K562 (cell line): ENCODE results near the gene USP2. TPM values are rescaled to one million over a fixed set of nuclear protein-coding genes. Genes with fewer than 3 reads are reported as not detected.

ENCODE experiments used
- BCOR ChIP-seq: fragments of 450-650 bp; IDR thresholded peaks from 2 replicates; pipeline ENCODE4 v1.6.1; 2016
- CEBPB ChIP-seq: fragments of 450-650 bp; IDR thresholded peaks from 2 replicates; pipeline ENCODE4 v1.6.1; 2016; ENCODE audit warnings: missing genetic modification characterization, missing compliant biosample characterization
- CTBP1 ChIP-seq: fragments of 450-650 bp; IDR thresholded peaks from 2 replicates; pipeline ENCODE4 v1.6.1; 2016; ENCODE audit warnings: borderline replicate concordance
- EP400 ChIP-seq: fragments of 450-650 bp; IDR thresholded peaks from 2 replicates; pipeline ENCODE4 v1.6.1; 2017; ENCODE audit warnings: antibody characterized with exemption, mild to moderate bottlenecking, moderate library complexity
- GMEB1 ChIP-seq: fragments of 250-450 bp; sonication (Bioruptor Pico); IDR thresholded peaks from 2 replicates; pipeline ENCODE4 v1.4.0; 2020; ENCODE audit warnings: mild to moderate bottlenecking
- JUN ChIP-seq, 2 experiments: sonication (generic) in 1 of 2; formaldehyde crosslinking in 1 of 2; IDR thresholded peaks; 2 replicates each; pipeline versions ENCODE4 v1.6.1 to v1.8.0; 2012 to 2022; ENCODE audit warnings: borderline replicate concordance in 2 of 2, mild to moderate bottlenecking in 2 of 2, improper control_type of control experiment in 1 of 2, low read depth in 1 of 2, low read length in 1 of 2, missing genetic modification reagents in 1 of 2
- LCOR ChIP-seq: sonication (generic); formaldehyde crosslinking; IDR thresholded peaks from 2 replicates; pipeline ENCODE4 v1.8.0; 2022; ENCODE audit warnings: mild to moderate bottlenecking, missing genetic modification reagents
- MECOM ChIP-seq: fragments of 250-450 bp; sonication (Bioruptor Pico); IDR thresholded peaks from 2 replicates; pipeline ENCODE4 v1.8.0; 2022; ENCODE audit warnings: inconsistent platforms
- NR3C1 ChIP-seq: sonication (generic); formaldehyde crosslinking; IDR thresholded peaks from 2 replicates; pipeline ENCODE4 v1.8.1; 2022; ENCODE audit warnings: missing genetic modification reagents
- PRMT5 ChIP-seq: sonication (generic); formaldehyde crosslinking; IDR thresholded peaks from 2 replicates; pipeline ENCODE4 v1.5.0; 2020; ENCODE audit warnings: missing genetic modification reagents
- RAD21 ChIP-seq, 2 experiments: fragments of 250-450 bp in 1 of 2; fragments of 450-650 bp in 1 of 2; sonication (Bioruptor Pico) in 1 of 2; formaldehyde crosslinking in 1 of 2; IDR thresholded peaks in 1 of 2; conservative IDR thresholded peaks in 1 of 2; 2 replicates each; pipeline versions ENCODE4 v1.4.0 to v1.8.0; 2020 to 2022; ENCODE audit warnings: mild to moderate bottlenecking in 2 of 2, moderate library complexity in 1 of 2
- SMARCA5 ChIP-seq: fragments of 450-650 bp; IDR thresholded peaks from 2 replicates; pipeline ENCODE4 v1.6.1; 2016
- TBL1XR1 ChIP-seq, 2 experiments: IDR thresholded peaks; 2 replicates each; pipeline ENCODE4 v1.6.1; 2012; ENCODE audit warnings: improper control_type of control experiment in 2 of 2, low read length in 2 of 2, mild to moderate bottlenecking in 1 of 2
- TBP ChIP-seq: optimal IDR thresholded peaks from 2 replicates; pipeline ENCODE3; 2011; ENCODE audit warnings: low read depth, low read length, improper control_type of control experiment
- USF1 ChIP-seq: sonication (generic); formaldehyde crosslinking; IDR thresholded peaks from 2 replicates; pipeline ENCODE4 v1.9.0; 2022; ENCODE audit warnings: mild to moderate bottlenecking, missing genetic modification reagents
- VEZF1 ChIP-seq: fragments of 200-800 bp; sonication (Bioruptor generic); IDR thresholded peaks from 2 replicates; pipeline ENCODE4 v1.6.1; 2017; ENCODE audit warnings: missing genetic modification characterization, missing compliant biosample characterization
- YY1 ChIP-seq, 3 experiments: IDR thresholded peaks; 2 replicates each; pipeline ENCODE4 v1.6.1; 2011; ENCODE audit warnings: low read length in 2 of 3, mild to moderate bottlenecking in 2 of 3, moderate library complexity in 2 of 3, borderline replicate concordance in 1 of 3, control low read depth in 1 of 3, low read depth in 1 of 3; ENCODE audit not compliant: insufficient read depth in 3 of 3, insufficient replicate concordance in 2 of 3, control insufficient read depth in 1 of 3, insufficient read length in 1 of 3; ENCODE audit errors: extremely low read depth in 1 of 3
- polyA plus RNA-seq, 8 experiments: library from polyadenylated mRNA; depleted of rRNA in 4 of 8; stranded (reverse) in 5 of 8; unstranded in 3 of 8; fragments of >200 nt; fragmentation: Nextera tagmentation in 2 of 8; fragmentation: Illumina TruSeq in 1 of 8; extraction: Ambion mirVana in 2 of 8; extraction: Trizol in 1 of 8; gene quantifications; 2 replicates each; pipeline versions ENCODE4 v1.2.1 to v1.2.3, GENCODE V29; 2011 to 2014; ENCODE audit warnings: inconsistent platforms in 1 of 8, missing spikeins in 1 of 8
- total RNA-seq, 7 experiments: library from RNA; depleted of rRNA in 6 of 7; stranded (reverse); fragments of >200 nt in 6 of 7; fragmentation: Illumina TruSeq in 2 of 7; extraction: Trizol in 2 of 7; gene quantifications; 2 replicates each; pipeline versions ENCODE4 v1.2.1 to v1.2.3, GENCODE V29; 2011 to 2021; ENCODE audit warnings: low replicate concordance in 1 of 7
- TF ChIP-seq, protein P1 (sequence below): fragments of 250-450 bp; sonication (Bioruptor Pico); IDR thresholded peaks from 2 replicates; pipeline ENCODE4 v1.8.0; 2021; ENCODE audit warnings: moderate library complexity, mild to moderate bottlenecking, inconsistent platforms
- TF ChIP-seq, protein P2 (sequence below), 2 experiments: fragments of 450-650 bp in 1 of 2; sonication (generic) in 1 of 2; formaldehyde crosslinking in 1 of 2; IDR thresholded peaks in 1 of 2; conservative IDR thresholded peaks in 1 of 2; 2 replicates each; pipeline versions ENCODE4 v1.6.1 to v1.8.1; 2016 to 2023; ENCODE audit warnings: mild to moderate bottlenecking in 2 of 2, moderate library complexity in 2 of 2, inconsistent platforms in 1 of 2, missing genetic modification reagents in 1 of 2

The USP2 gene
- total and polyA plus RNA-seq, 9 of the 15 experiments (the other 6 are each of a cell fraction or from before 2014, with no cell fraction given): 2.8 to 16.9 (median 3.9) TPM

- TF ChIP-seq, protein P1, sequence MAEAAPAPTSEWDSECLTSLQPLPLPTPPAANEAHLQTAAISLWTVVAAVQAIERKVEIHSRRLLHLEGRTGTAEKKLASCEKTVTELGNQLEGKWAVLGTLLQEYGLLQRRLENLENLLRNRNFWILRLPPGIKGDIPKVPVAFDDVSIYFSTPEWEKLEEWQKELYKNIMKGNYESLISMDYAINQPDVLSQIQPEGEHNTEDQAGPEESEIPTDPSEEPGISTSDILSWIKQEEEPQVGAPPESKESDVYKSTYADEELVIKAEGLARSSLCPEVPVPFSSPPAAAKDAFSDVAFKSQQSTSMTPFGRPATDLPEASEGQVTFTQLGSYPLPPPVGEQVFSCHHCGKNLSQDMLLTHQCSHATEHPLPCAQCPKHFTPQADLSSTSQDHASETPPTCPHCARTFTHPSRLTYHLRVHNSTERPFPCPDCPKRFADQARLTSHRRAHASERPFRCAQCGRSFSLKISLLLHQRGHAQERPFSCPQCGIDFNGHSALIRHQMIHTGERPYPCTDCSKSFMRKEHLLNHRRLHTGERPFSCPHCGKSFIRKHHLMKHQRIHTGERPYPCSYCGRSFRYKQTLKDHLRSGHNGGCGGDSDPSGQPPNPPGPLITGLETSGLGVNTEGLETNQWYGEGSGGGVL: no peak
- TF ChIP-seq JUN (IDR thresholded peaks at IDR 0.05; ENCODE audit: borderline replicate concordance, low read depth, low read length) (peak; percentile 31; the same call in 1 of the 2 replicates), JUN (CRISPR knock-in tag; IDR thresholded peaks at IDR 0.05; ENCODE audit: borderline replicate concordance) (no peak), CTBP1 (no peak), EP400 (no peak), BCOR (no peak), SMARCA5 (no peak), USF1 (CRISPR knock-in tag) (peak; percentile 60), PRMT5 (no peak), MECOM (CRISPR knock-in tag) (no peak), CEBPB (tag) (no peak), TBP (no peak), RAD21 (CRISPR knock-in tag; conservative IDR thresholded peaks at IDR 0.05 in 1 of 2, IDR thresholded peaks at IDR 0.05 in 1 of 2) (no peak), YY1 (IDR thresholded peaks at IDR 0.05; ENCODE audit: borderline replicate concordance in 1 of 3, control insufficient read depth in 1 of 3, extremely low read depth in 1 of 3, insufficient read depth in 3 of 3, insufficient read length in 1 of 3, insufficient replicate concordance in 2 of 3, low read depth in 1 of 3, low read length in 2 of 3) (no peak), GMEB1 (CRISPR knock-in tag) (no peak), VEZF1 (CRISPR knock-in tag) (no peak), NR3C1 (CRISPR knock-in tag) (no peak), TBL1XR1 (IDR thresholded peaks at IDR 0.05; ENCODE audit: low read length in 2 of 2) (0 out of 4 replicates have a peak, but pooled peaks of 1 of the 2 experiments have one; percentile 30), LCOR (CRISPR knock-in tag) (no peak)
- TF ChIP-seq, protein P2, sequence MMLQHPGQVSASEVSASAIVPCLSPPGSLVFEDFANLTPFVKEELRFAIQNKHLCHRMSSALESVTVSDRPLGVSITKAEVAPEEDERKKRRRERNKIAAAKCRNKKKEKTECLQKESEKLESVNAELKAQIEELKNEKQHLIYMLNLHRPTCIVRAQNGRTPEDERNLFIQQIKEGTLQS (IDR thresholded peaks at IDR 0.05): peak; percentile 82
- TF ChIP-seq, protein P2 (CRISPR knock-in tag; conservative IDR thresholded peaks at IDR 0.05): peak; percentile 59; the same call in 1 of the 2 replicates
These were observed 13.1 kb downstream of the USP2 start (continued) for GRCh38 chr11:119368121-119369034.
